GM12878 (cell line): Measurements from ENCODE around the gene GRIK5. TPM values are rescaled to one million over a fixed set of nuclear protein-coding genes. Genes with fewer than 3 reads are reported as not detected.

Experiments
- ATAC-seq: fragments of 200-7000 bp; cut with Tn5 transposase; 3 replicates; pipeline ENCODE4 v1.9.1; 2020; ENCODE audit warnings: mild to moderate bottlenecking, moderate library complexity
- BruUV-seq: library from RNA; stranded (reverse); fragments of 400-500 nt; replicated peaks from 2 replicates; lab custom pipeline; 2021; lab: Mats Ljungman, UMichigan
- CTCF ChIA-PET: fragments of 300-600 bp; sonication (Branson Sonifier 250); formaldehyde crosslinking; extraction: SDS; loops from one replicate; lab custom pipeline; 2021; ENCODE audit warnings: inconsistent platforms; lab: Yijun Ruan, JAX
- POLR2A ChIA-PET: fragments of 350-600 bp; formaldehyde crosslinking; extraction: SDS; loops from one replicate; lab custom pipeline; 2021; ENCODE audit warnings: inconsistent platforms; lab: Charles Lee
- RAD21 ChIA-PET: fragments of 300-600 bp; sonication (Branson Sonifier 250); formaldehyde crosslinking; loops from one replicate; lab custom pipeline; 2023; ENCODE audit warnings: antibody characterized with exemption; ENCODE audit not compliant: unreplicated experiment; lab: Charles Lee
- SMC1A ChIA-PET: fragments of 300-600 bp; sonication (Branson Sonifier 250); formaldehyde crosslinking; loops from one replicate; lab custom pipeline; 2023; ENCODE audit not compliant: unreplicated experiment, uncharacterized antibody; lab: Charles Lee
- DNase-seq: peaks from one replicate; pipeline ENCODE4 v3.0.0-alpha.2; 2011; ENCODE audit warnings: low read depth, low spot score
- FAIRE-seq: peaks from 3 replicates; lab custom pipeline; 2011; peaks lifted over from hg19 to GRCh38; lab: Jason Lieb, UNC
- H2AFZ ChIP-seq: 2 replicates; pipeline ENCODE4 v1.6.0; 2011; ENCODE audit warnings: low read depth, low read length, control low read depth; ENCODE audit not compliant: control insufficient read depth
- H3K27ac ChIP-seq: 2 replicates; pipeline ENCODE4 v1.5.1; 2011; ENCODE audit warnings: control low read depth; ENCODE audit not compliant: control insufficient read depth, insufficient read depth
- H3K27me3 ChIP-seq, 2 experiments: replicated peaks in 1 of 2; 2 replicates each; pipeline versions ENCODE4 v1.6.0 to v1.6.1; 2011; ENCODE audit warnings: low read length in 1 of 2; ENCODE audit not compliant: control insufficient read depth in 2 of 2, insufficient read depth in 2 of 2
- H3K36me3 ChIP-seq, 2 experiments: 2 replicates each; pipeline ENCODE4 v1.5.1; 2011; ENCODE audit warnings: low read length in 1 of 2; ENCODE audit not compliant: control insufficient read depth in 2 of 2, insufficient read depth in 2 of 2
- H3K4me1 ChIP-seq: 2 replicates; pipeline ENCODE4 v1.6.1; 2011; ENCODE audit warnings: mild to moderate bottlenecking, low read length, moderate library complexity, mixed read lengths; ENCODE audit not compliant: control insufficient read depth, insufficient read depth
- H3K4me2 ChIP-seq: 2 replicates; pipeline ENCODE4 v1.6.0; 2011; ENCODE audit warnings: control low read depth; ENCODE audit not compliant: control insufficient read depth, insufficient read depth
- H3K4me3 ChIP-seq: fragments of 200-600 bp; sonication (generic); 2 replicates; pipeline ENCODE4 v1.5.1; 2016
- H3K79me2 ChIP-seq: 2 replicates; pipeline ENCODE4 v1.6.0; 2011; ENCODE audit warnings: low read length; ENCODE audit not compliant: control insufficient read depth, insufficient read depth
- H3K9ac ChIP-seq: 2 replicates; pipeline ENCODE4 v1.8.0; 2011; ENCODE audit warnings: low read length, control low read depth, mixed read lengths; ENCODE audit not compliant: control insufficient read depth, insufficient read depth
- H3K9me3 ChIP-seq: replicated peaks from 3 replicates; pipeline ENCODE4 v1.5.1; 2011; ENCODE audit warnings: mild to moderate bottlenecking, low read length; ENCODE audit not compliant: control insufficient read depth, insufficient read depth
- H4K20me1 ChIP-seq: 2 replicates; pipeline ENCODE4 v1.6.0; 2011; ENCODE audit not compliant: control insufficient read depth, insufficient read depth
- BMI1 ChIP-seq: fragments of 450-650 bp; IDR thresholded peaks from 2 replicates; pipeline ENCODE4 v1.6.1; 2016; ENCODE audit warnings: mild to moderate bottlenecking, moderate library complexity, borderline replicate concordance
- CBX3 ChIP-seq: fragments of 200-600 bp; sonication (generic); IDR thresholded peaks from 2 replicates; pipeline ENCODE4 v1.6.1; 2016; ENCODE audit warnings: low read depth, borderline replicate concordance
- CUX1 ChIP-seq: IDR thresholded peaks from 2 replicates; pipeline ENCODE4 v1.6.1; 2012; ENCODE audit warnings: improper control_type of control experiment, low read depth, low read length; ENCODE audit not compliant: insufficient replicate concordance
- IRF5 ChIP-seq: fragments of 450-650 bp; IDR thresholded peaks from 2 replicates; pipeline ENCODE4 v1.6.1; 2017; ENCODE audit warnings: borderline replicate concordance
- MAX ChIP-seq: IDR thresholded peaks from 2 replicates; pipeline ENCODE4 v1.6.1; 2012; ENCODE audit warnings: low read depth, low read length, improper control_type of control experiment
- NBN ChIP-seq: fragments of 450-650 bp; IDR thresholded peaks from 2 replicates; pipeline ENCODE4 v1.6.1; 2016
- POLR2AphosphoS5 ChIP-seq: IDR thresholded peaks from 2 replicates; pipeline ENCODE4 v1.6.1; 2011; ENCODE audit warnings: mild to moderate bottlenecking, low read length, inconsistent platforms
- RAD51 ChIP-seq: fragments of 450-650 bp; IDR thresholded peaks from 2 replicates; pipeline ENCODE4 v1.6.1; 2016; ENCODE audit warnings: moderate library complexity, mild to moderate bottlenecking, inconsistent platforms
- REST ChIP-seq: IDR thresholded peaks from 2 replicates; pipeline ENCODE4 v1.6.1; 2012; ENCODE audit warnings: mild to moderate bottlenecking, low read depth, low read length
- RUNX3 ChIP-seq: IDR thresholded peaks from 2 replicates; pipeline ENCODE4 v1.6.1; 2012; ENCODE audit warnings: low read length, inconsistent platforms
- SIX5 ChIP-seq: IDR thresholded peaks from 2 replicates; pipeline ENCODE4 v1.6.1; 2011; ENCODE audit warnings: mild to moderate bottlenecking, low read depth, low read length, moderate library complexity; ENCODE audit not compliant: severe bottlenecking
- ZNF207 ChIP-seq: fragments of 450-650 bp; IDR thresholded peaks from 2 replicates; pipeline ENCODE4 v1.6.1; 2014; ENCODE audit warnings: antibody characterized with exemption, mild to moderate bottlenecking, borderline replicate concordance
- ZNF622 ChIP-seq: fragments of 450-650 bp; IDR thresholded peaks from 2 replicates; pipeline ENCODE4 v1.6.1; 2017; ENCODE audit warnings: mild to moderate bottlenecking, inconsistent platforms
- WGBS: methylation state at CpG from one replicate; pipeline ENCODE4 v1.1.6; 2016; ENCODE audit warnings: low lambda C conversion rate; ENCODE audit not compliant: insufficient replicate concordance, insufficient coverage; ENCODE audit errors: missing lambda C conversion rate; 5-methylcytosine and 5-hydroxymethylcytosine counted together
- in situ Hi-C: fragments of 300-500 bp; cut with MboI; formaldehyde crosslinking; loops from 9 replicates; pipeline ENCODE4 v1.14.3; 2018; ENCODE audit warnings: mixed read lengths
- intact Hi-C: fragments of 100-400 bp; cut with micrococcal nuclease; formaldehyde crosslinking; loops from one replicate; pipeline ENCODE4 v1.14.2; 2022; ENCODE audit not compliant: unreplicated experiment
- polyA plus RNA-seq, 11 experiments: library from polyadenylated mRNA; depleted of rRNA in 4 of 11; unstranded in 6 of 11; stranded (reverse) in 5 of 11; fragments of >200 nt; fragmentation: Nextera tagmentation in 4 of 11; fragmentation: Illumina TruSeq in 1 of 11; extraction: Ambion mirVana in 4 of 11; extraction: Trizol in 1 of 11; gene quantifications; 1 replicate in 1 of 11; 2 replicates in 10 of 11; pipeline versions ENCODE4 v1.2.1 to v1.2.3, GENCODE V29; 2011 to 2016; ENCODE audit warnings: inconsistent platforms in 2 of 11, missing spikeins in 2 of 11, low read depth in 1 of 11
- total RNA-seq, 4 experiments: library from RNA; depleted of rRNA in 3 of 4; stranded (reverse); fragments of >200 nt in 3 of 4; fragmentation: Illumina TruSeq in 1 of 4; extraction: Trizol in 1 of 4; gene quantifications; 2 replicates each; pipeline versions ENCODE4 v1.2.1 to v1.2.3, GENCODE V29; 2013 to 2021

GRIK5 gene
- total and polyA plus RNA-seq, 10 of the 15 experiments (the other 5 are each of a cell fraction or from before 2014, with no cell fraction given): 0.03 to 0.23 (median 0.07) TPM; not detected in 3

- Histone ChIP-seq H3K4me3 (no peak overlapping the region), H3K36me3 (no peaks in the 10 kb centered on the region), H3K9ac (no peak overlapping the region), H3K9me3 (no peaks in the 10 kb centered on the region), H3K4me2 (no peak overlapping the region), H2AFZ (no peak overlapping the region), H3K4me1 (no peaks in the 10 kb centered on the region), H3K79me2 (no peaks in the 10 kb centered on the region), H4K20me1 (no peaks in the 10 kb centered on the region), H3K27me3 (peaks cover 0 to 2% of the 10 kb centered on the region in 2 experiments; a peak in 1 of 4 replicates), H3K27ac (no peak overlapping the region)
- intact Hi-C loops: no loop called here
- BruUV-seq: no TSS peak
- ChIA-PET POLR2A (no interaction called here), CTCF (interaction anchor here (1.7 kb wide), 1 partner anchor 16 kb away, joined by 4 read pairs; no protein-coding TSS in a partner anchor), RAD21 (interaction anchor here (0.6 kb wide), 1 partner anchor 66 kb away, joined by 3 read pairs; no protein-coding TSS in a partner anchor), SMC1A (no interaction called here)
- FAIRE-seq (no peak), DNase-seq (no peak), ATAC-seq (no peak)
- in situ Hi-C loops: no loop called here
- 23% methylated on average over 9 of the region's 11 CpGs for WGBS
- TF ChIP-seq NBN (no peak), ZNF622 (no peak), SIX5 (no peak), RUNX3 (no peak), IRF5 (no peak), REST (no peak), RAD51 (no peak), ZNF207 (no peak), CUX1 (no peak), MAX (no peak), CBX3 (no peak), POLR2AphosphoS5 (no peak), BMI1 (no peak)
These were observed 51.4 kb downstream of the GRIK5 start for GRCh38 chr19:42018503-42019193.
